IPS-11a (cell line): ENCODE data around the gene EFNB1.

Experiments used
- H3K4me3 ChIP-seq: one replicate; pipeline ENCODE4 v1.5.1; 2013; ENCODE audit warnings: low read depth, low read length, control low read depth

Gene EFNB1

GRCh38 chrX:68842781-68843581 is 14.2 kb downstream of the EFNB1 start:
- no peak overlapping the region for H3K4me3 ChIP-seq

GRCh38 chrX:68843992-68844391 is 15.2 kb downstream of the EFNB1 start:
- H3K4me3 ChIP-seq: no peak overlapping the region

- H3K4me3 ChIP-seq: no peak overlapping the region
Observed at GRCh38 chrX:68844581-68844980, 15.8 kb downstream of the EFNB1 start.

- no peak overlapping the region for H3K4me3 ChIP-seq
Observed at GRCh38 chrX:68846536-68846935, 17.7 kb downstream of the EFNB1 start.

GRCh38 chrX:68847172-68847571 is 18.4 kb downstream of the EFNB1 start:
- no peak overlapping the region for H3K4me3 ChIP-seq

- H3K4me3 ChIP-seq: no peak overlapping the region
Observed at GRCh38 chrX:68848189-68848940, 19.5 kb downstream of the EFNB1 start.

GRCh38 chrX:68851082-68851481 is 22.3 kb downstream of the EFNB1 start:
- H3K4me3 ChIP-seq: no peak overlapping the region

GRCh38 chrX:68852046-68852445 is 23.2 kb downstream of the EFNB1 start:
- H3K4me3 ChIP-seq: no peak overlapping the region

- H3K4me3 ChIP-seq: no peak overlapping the region
Observed at GRCh38 chrX:68853665-68854251, 24.9 kb downstream of the EFNB1 start.

GRCh38 chrX:68865300-68865699 is 36.5 kb downstream of the EFNB1 start:
- H3K4me3 ChIP-seq: no peak overlapping the region

- no peak overlapping the region for H3K4me3 ChIP-seq
Observed at GRCh38 chrX:68865926-68866325, 37.1 kb downstream of the EFNB1 start.

- H3K4me3 ChIP-seq: no peak overlapping the region
Observed at GRCh38 chrX:68867458-68868112, 38.8 kb downstream of the EFNB1 start.

GRCh38 chrX:68868316-68868715 is 39.5 kb downstream of the EFNB1 start:
- H3K4me3 ChIP-seq: no peak overlapping the region

- no peak overlapping the region for H3K4me3 ChIP-seq
Observed at GRCh38 chrX:68868902-68869800, 40.3 kb downstream of the EFNB1 start.

GRCh38 chrX:68870357-68870756 is 41.5 kb downstream of the EFNB1 start:
- no peak overlapping the region for H3K4me3 ChIP-seq

GRCh38 chrX:68872171-68872570 is 43.4 kb downstream of the EFNB1 start:
- no peak overlapping the region for H3K4me3 ChIP-seq

GRCh38 chrX:68874076-68874475 is 45.3 kb downstream of the EFNB1 start:
- no peak overlapping the region for H3K4me3 ChIP-seq

- no peak overlapping the region for H3K4me3 ChIP-seq
Observed at GRCh38 chrX:68876731-68877130, 47.9 kb downstream of the EFNB1 start.

- no peak overlapping the region for H3K4me3 ChIP-seq
Observed at GRCh38 chrX:68877606-68878005, 48.8 kb downstream of the EFNB1 start.

- H3K4me3 ChIP-seq: no peak overlapping the region
Observed at GRCh38 chrX:68878977-68879645, 50.3 kb downstream of the EFNB1 start.
